Neural progenitor cell (in vitro differentiated cells): Measurements from ENCODE around the gene PKD1L1. TPM values are rescaled to one million over a fixed set of nuclear protein-coding genes. Genes with fewer than 3 reads are reported as not detected.

Source experiments
- DNase-seq: peaks from one replicate; pipeline ENCODE4 v3.0.0-alpha.2; 2016; ENCODE audit warnings: low spot score
- H2AFZ ChIP-seq: fragments of 200-600 bp; sonication (generic); replicated peaks from 2 replicates; pipeline ENCODE4 v1.6.1; 2016; ENCODE audit warnings: antibody characterized with exemption
- H3F3A ChIP-seq: fragments of 200-600 bp; sonication (generic); 2 replicates; pipeline ENCODE4 v1.6.1; 2016; ENCODE audit warnings: antibody characterized with exemption, low read depth
- H3K27ac ChIP-seq: fragments of 200-600 bp; sonication (generic); 2 replicates; pipeline ENCODE4 v1.5.1; 2016; ENCODE audit warnings: mild to moderate bottlenecking
- H3K27me3 ChIP-seq: fragments of 200-600 bp; sonication (generic); 2 replicates; pipeline ENCODE4 v1.6.1; 2016; ENCODE audit warnings: mild to moderate bottlenecking, moderate library complexity
- H3K36me3 ChIP-seq: fragments of 200-600 bp; sonication (generic); 2 replicates; pipeline ENCODE4 v1.5.1; 2016
- H3K4me1 ChIP-seq: fragments of 200-600 bp; sonication (generic); 2 replicates; pipeline ENCODE4 v1.6.1; 2016; ENCODE audit warnings: mixed run types
- H3K4me2 ChIP-seq: fragments of 200-600 bp; sonication (generic); 2 replicates; pipeline ENCODE4 v1.6.1; 2016
- H3K4me3 ChIP-seq: fragments of 200-600 bp; sonication (generic); 2 replicates; pipeline ENCODE4 v1.5.1; 2016
- H3K79me2 ChIP-seq: fragments of 200-600 bp; sonication (generic); 2 replicates; pipeline ENCODE4 v1.6.1; 2016; ENCODE audit warnings: low read depth
- H3K9ac ChIP-seq: fragments of 200-600 bp; sonication (generic); 2 replicates; pipeline ENCODE4 v1.6.1; 2016
- H3K9me3 ChIP-seq: fragments of 200-600 bp; sonication (generic); 2 replicates; pipeline ENCODE4 v1.5.1; 2016; ENCODE audit warnings: low read depth
- H4K20me1 ChIP-seq: fragments of 200-600 bp; sonication (generic); 2 replicates; pipeline ENCODE4 v1.6.1; 2016; ENCODE audit warnings: low read depth
- H3K27ac Mint-ChIP-seq: 3 replicates; pipeline ENCODE4 v1.8.0; 2021; ENCODE audit warnings: mixed read lengths
- H3K27me3 Mint-ChIP-seq: 2 replicates; pipeline ENCODE4 v1.8.0; 2022; ENCODE audit warnings: low read depth, mild to moderate bottlenecking, inconsistent platforms, moderate library complexity, mixed read lengths; ENCODE audit not compliant: insufficient read depth
- H3K36me3 Mint-ChIP-seq: 3 replicates; pipeline ENCODE4 v1.8.0; 2021; ENCODE audit warnings: mixed read lengths
- H3K4me1 Mint-ChIP-seq: 3 replicates; pipeline ENCODE4 v1.8.0; 2021; ENCODE audit warnings: mixed read lengths
- H3K4me3 Mint-ChIP-seq: 3 replicates; pipeline ENCODE4 v1.8.0; 2021; ENCODE audit warnings: mild to moderate bottlenecking, moderate library complexity, mixed read lengths
- H3K9me3 Mint-ChIP-seq: 3 replicates; pipeline ENCODE4 v1.8.0; 2020; ENCODE audit warnings: mixed read lengths
- EZH2 ChIP-seq: fragments of 200-600 bp; sonication (generic); IDR thresholded peaks from 2 replicates; pipeline ENCODE4 v1.6.1; 2017; ENCODE audit warnings: antibody characterized with exemption, mild to moderate bottlenecking, moderate library complexity
- EZH2phosphoT487 ChIP-seq: fragments of 200-600 bp; sonication (generic); IDR thresholded peaks from 2 replicates; pipeline ENCODE4 v1.6.1; 2017; ENCODE audit warnings: antibody characterized with exemption
- total RNA-seq: library from RNA; depleted of rRNA; stranded (reverse); fragments of >200 nt; gene quantifications from 2 replicates; pipeline ENCODE4 v1.2.3, GENCODE V29; 2015; ENCODE audit warnings: low replicate concordance
- TF ChIP-seq, protein P1 (sequence below): fragments of 200-600 bp; sonication (generic); IDR thresholded peaks from 2 replicates; pipeline ENCODE4 v1.5.1; 2017; ENCODE audit warnings: antibody characterized with exemption, mild to moderate bottlenecking

The PKD1L1 gene
- total RNA-seq, 1 donor from 2014 or later: 0.07 TPM

- Mint-ChIP-seq H3K9me3 (peaks cover 2% of the 10 kb centered on the region), H3K4me3 (no peak overlapping the region), H3K27me3 (peaks cover 7% of the 10 kb centered on the region), H3K36me3 (no peaks in the 10 kb centered on the region), H3K4me1 (peaks cover 32% of the 10 kb centered on the region), H3K27ac (no peak overlapping the region)
- Histone ChIP-seq H3K27me3 (no peaks in the 10 kb centered on the region), H3K4me2 (no peak overlapping the region), H4K20me1 (no peaks in the 10 kb centered on the region), H3K4me3 (no peak overlapping the region), H3K36me3 (no peaks in the 10 kb centered on the region), H3K4me1 (peaks cover 31% of the 10 kb centered on the region), H3K27ac (no peak overlapping the region), H3K79me2 (no peaks in the 10 kb centered on the region), H3F3A (peaks cover 3% of the 10 kb centered on the region), H2AFZ (no peak overlapping the region), H3K9me3 (no peaks in the 10 kb centered on the region), H3K9ac (no peak overlapping the region)
- no peak for DNase-seq
- TF ChIP-seq EZH2 (no peak), EZH2phosphoT487 (no peak)
Measured at GRCh38 chr7:47734949-47735291, 213.3 kb downstream of the PKD1L1 start.

DNA sequence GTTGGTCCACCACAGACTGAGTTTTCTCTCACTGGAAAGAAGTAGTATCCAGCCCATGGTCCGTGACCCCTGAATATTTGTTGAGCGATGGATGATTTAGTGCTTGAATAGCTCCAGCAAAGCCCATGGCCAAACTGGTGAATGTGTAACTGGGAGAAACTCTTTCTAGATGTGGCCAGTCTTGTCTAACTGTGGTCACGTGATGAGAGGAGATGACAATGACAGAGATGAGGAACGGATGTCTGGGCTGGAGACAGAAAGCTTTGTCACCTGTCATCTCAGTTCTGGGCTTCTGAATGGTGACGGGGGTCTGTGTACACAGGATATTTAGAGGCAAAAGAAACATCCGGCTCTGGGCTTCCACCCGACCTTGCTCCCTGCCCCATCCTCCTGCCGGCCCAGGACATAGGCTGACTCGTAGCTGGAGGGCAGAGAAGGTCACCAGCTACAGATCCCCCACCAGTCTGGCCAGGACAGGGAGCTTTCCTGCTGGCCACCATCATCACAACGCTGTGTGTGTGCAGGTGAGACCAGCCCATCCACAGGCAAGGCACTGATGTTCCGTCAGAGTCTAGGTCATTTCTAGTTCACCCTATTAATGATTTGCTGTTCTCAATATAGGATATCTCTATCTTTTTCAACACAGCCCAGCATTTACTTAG is 213.8 kb downstream of the PKD1L1 start:
- Mint-ChIP-seq H3K4me1 (peaks cover 27% of the 10 kb centered on the region), H3K4me3 (no peak overlapping the region), H3K36me3 (no peaks in the 10 kb centered on the region), H3K27ac (peak overlapping the region; percentile 15), H3K27me3 (peaks cover 5% of the 10 kb centered on the region), H3K9me3 (peaks cover 2% of the 10 kb centered on the region)
- no peak overlapping the region for H3K4me2 ChIP-seq
- DNase-seq: no peak
- no peaks in the 10 kb centered on the region for H3K36me3 ChIP-seq
- H2AFZ ChIP-seq: no peak overlapping the region
- no peaks in the 10 kb centered on the region for H3K9me3 ChIP-seq
- H4K20me1 ChIP-seq: no peaks in the 10 kb centered on the region
- H3K4me1 ChIP-seq: peaks cover 25% of the 10 kb centered on the region
- no peak overlapping the region for H3K9ac ChIP-seq
- H3K27me3 ChIP-seq: no peaks in the 10 kb centered on the region
- no peak overlapping the region for H3K4me3 ChIP-seq
- no peak overlapping the region for H3K27ac ChIP-seq
- TF ChIP-seq EZH2phosphoT487: no peak
- TF ChIP-seq EZH2: no peak
- TF ChIP-seq, protein P1, sequence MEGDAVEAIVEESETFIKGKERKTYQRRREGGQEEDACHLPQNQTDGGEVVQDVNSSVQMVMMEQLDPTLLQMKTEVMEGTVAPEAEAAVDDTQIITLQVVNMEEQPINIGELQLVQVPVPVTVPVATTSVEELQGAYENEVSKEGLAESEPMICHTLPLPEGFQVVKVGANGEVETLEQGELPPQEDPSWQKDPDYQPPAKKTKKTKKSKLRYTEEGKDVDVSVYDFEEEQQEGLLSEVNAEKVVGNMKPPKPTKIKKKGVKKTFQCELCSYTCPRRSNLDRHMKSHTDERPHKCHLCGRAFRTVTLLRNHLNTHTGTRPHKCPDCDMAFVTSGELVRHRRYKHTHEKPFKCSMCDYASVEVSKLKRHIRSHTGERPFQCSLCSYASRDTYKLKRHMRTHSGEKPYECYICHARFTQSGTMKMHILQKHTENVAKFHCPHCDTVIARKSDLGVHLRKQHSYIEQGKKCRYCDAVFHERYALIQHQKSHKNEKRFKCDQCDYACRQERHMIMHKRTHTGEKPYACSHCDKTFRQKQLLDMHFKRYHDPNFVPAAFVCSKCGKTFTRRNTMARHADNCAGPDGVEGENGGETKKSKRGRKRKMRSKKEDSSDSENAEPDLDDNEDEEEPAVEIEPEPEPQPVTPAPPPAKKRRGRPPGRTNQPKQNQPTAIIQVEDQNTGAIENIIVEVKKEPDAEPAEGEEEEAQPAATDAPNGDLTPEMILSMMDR: no peak
- H3K79me2 ChIP-seq: no peaks in the 10 kb centered on the region
- H3F3A ChIP-seq: peaks cover 3% of the 10 kb centered on the region

GRCh38 chr7:47730142-47730541 is 218.1 kb downstream of the PKD1L1 start:
- H3K27ac Mint-ChIP-seq: no peak overlapping the region
- no peaks in the 10 kb centered on the region for H3K36me3 Mint-ChIP-seq
- no peaks in the 10 kb centered on the region for H3K36me3 ChIP-seq
- peaks cover 6% of the 10 kb centered on the region for H3F3A ChIP-seq
- H3K9ac ChIP-seq: no peak overlapping the region
- H3K27me3 ChIP-seq: no peaks in the 10 kb centered on the region
- H3K4me3 ChIP-seq: no peak overlapping the region
- TF ChIP-seq, protein P1: no peak
- TF ChIP-seq EZH2phosphoT487 (no peak), EZH2 (no peak)
- no peaks in the 10 kb centered on the region for H3K79me2 ChIP-seq
- no peak overlapping the region for H3K27ac ChIP-seq
- no peak overlapping the region for H3K4me3 Mint-ChIP-seq
- H3K4me2 ChIP-seq: no peak overlapping the region
- peaks cover 8% of the 10 kb centered on the region for H3K4me1 ChIP-seq
- DNase-seq: no peak
- peaks cover 2% of the 10 kb centered on the region for H3K9me3 Mint-ChIP-seq
- H4K20me1 ChIP-seq: no peaks in the 10 kb centered on the region
- H3K4me1 Mint-ChIP-seq: peaks cover 17% of the 10 kb centered on the region
- H2AFZ ChIP-seq: no peak overlapping the region
- H3K9me3 ChIP-seq: no peaks in the 10 kb centered on the region
- H3K27me3 Mint-ChIP-seq: peaks cover 2% of the 10 kb centered on the region

DNA sequence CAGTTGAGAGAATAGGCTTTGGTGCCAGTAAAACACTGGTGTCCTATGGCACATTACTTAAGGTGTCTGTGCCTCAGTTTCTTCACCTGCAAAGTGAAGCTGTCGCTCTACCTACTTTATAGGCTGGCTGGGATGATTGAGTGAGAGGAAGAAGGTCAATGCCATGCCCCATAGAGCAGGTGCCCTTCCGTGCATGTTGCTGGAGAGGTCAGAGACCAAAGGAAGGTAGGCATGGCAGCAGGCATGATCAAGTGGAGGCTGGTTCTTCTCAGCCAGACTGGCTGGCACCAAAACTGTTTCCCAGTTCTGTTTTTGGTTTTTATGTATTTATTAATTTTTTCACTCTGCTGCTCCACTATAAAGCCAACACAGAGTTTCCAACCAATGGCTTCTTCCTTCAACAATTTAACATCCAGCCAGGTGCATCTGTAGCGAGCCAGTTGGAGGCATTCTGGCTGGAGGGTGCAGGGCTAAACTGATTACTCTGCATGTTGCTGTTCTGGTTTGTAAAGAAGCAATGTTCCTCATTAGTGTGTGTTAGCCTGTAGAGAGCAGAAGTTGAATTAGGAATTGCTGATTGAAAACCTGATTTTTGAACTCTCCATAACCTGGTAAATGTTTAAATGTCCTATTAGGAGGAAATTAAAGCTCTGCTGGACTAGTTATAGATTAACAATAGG is 222.1 kb downstream of the PKD1L1 start:
- Histone ChIP-seq H3F3A (peaks cover 19% of the 10 kb centered on the region), H3K27ac (no peak overlapping the region), H3K79me2 (no peaks in the 10 kb centered on the region), H3K9ac (no peak overlapping the region), H3K4me2 (no peak overlapping the region), H3K4me3 (no peak overlapping the region), H2AFZ (no peak overlapping the region), H4K20me1 (no peaks in the 10 kb centered on the region), H3K27me3 (no peaks in the 10 kb centered on the region), H3K4me1 (peaks cover 21% of the 10 kb centered on the region), H3K9me3 (no peaks in the 10 kb centered on the region), H3K36me3 (no peaks in the 10 kb centered on the region)
- no peak for TF ChIP-seq EZH2
- TF ChIP-seq, protein P1: no peak
- no peak for TF ChIP-seq EZH2phosphoT487
- H3K36me3 Mint-ChIP-seq: no peaks in the 10 kb centered on the region
- no peak overlapping the region for H3K4me3 Mint-ChIP-seq
- no peak for DNase-seq
- H3K9me3 Mint-ChIP-seq: peaks cover 3% of the 10 kb centered on the region
- peaks cover 27% of the 10 kb centered on the region for H3K4me1 Mint-ChIP-seq
- no peak overlapping the region for H3K27ac Mint-ChIP-seq
- H3K27me3 Mint-ChIP-seq: peaks cover 8% of the 10 kb centered on the region
